ENCODE measurements around the gene ROBO1.

- no peak for TF ChIP-seq ZFX (IDR thresholded peaks at IDR 0.05)
- TF ChIP-seq, protein P1, sequence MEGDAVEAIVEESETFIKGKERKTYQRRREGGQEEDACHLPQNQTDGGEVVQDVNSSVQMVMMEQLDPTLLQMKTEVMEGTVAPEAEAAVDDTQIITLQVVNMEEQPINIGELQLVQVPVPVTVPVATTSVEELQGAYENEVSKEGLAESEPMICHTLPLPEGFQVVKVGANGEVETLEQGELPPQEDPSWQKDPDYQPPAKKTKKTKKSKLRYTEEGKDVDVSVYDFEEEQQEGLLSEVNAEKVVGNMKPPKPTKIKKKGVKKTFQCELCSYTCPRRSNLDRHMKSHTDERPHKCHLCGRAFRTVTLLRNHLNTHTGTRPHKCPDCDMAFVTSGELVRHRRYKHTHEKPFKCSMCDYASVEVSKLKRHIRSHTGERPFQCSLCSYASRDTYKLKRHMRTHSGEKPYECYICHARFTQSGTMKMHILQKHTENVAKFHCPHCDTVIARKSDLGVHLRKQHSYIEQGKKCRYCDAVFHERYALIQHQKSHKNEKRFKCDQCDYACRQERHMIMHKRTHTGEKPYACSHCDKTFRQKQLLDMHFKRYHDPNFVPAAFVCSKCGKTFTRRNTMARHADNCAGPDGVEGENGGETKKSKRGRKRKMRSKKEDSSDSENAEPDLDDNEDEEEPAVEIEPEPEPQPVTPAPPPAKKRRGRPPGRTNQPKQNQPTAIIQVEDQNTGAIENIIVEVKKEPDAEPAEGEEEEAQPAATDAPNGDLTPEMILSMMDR (conservative IDR thresholded peaks at IDR 0.05): no peak
Observed at GRCh38 chr3:78937475-78937874, 830.3 kb downstream of the ROBO1 start.
